ENCODE results near the gene TMCC2.

The TMCC2 gene

DNA sequence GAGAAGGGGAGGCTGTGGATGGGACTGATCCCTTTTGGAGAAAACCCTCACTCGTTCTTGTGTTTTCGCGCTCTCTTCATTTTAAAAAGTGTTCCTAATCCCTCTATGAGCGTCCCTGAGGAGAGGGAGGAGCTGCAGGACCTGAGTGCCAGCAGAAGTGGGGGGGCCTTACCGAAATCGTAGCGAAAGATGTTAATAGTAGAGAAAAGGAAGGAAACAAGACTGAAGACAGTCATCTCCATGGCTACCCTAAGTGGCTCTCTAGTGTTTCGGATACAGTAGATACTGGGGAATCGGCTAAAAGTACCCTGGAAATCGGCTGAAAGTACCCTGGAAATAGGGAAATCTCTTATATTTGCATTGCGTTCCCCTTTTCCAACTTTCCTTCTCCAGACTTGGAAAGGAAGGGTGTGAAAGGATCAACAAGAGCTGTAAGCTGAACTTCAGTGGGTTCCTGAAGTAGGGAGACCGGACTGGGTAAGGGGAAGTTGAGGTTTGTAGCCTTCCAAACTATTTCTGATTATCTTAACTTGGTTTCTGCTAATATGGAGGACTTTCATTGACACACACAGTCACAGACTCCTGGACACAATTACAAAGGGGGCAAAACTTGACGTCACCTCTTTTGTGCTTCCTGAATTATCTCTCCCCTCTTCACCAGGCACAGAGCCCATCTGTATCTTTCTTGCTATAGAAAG lies 15.8 kb upstream of the TMCC2 start:
- H3K27ac ChIP-seq (ENCODE audit: low read depth, low read length): peak overlapping the region; percentile 11; the same call in 1 of the 2 replicates
- H3K4me3 ChIP-seq (ENCODE audit: low read depth, low read length): peak overlapping the region; percentile 94
- H2AFZ ChIP-seq (ENCODE audit: low read length, unreplicated experiment): peak overlapping the region; percentile 99
- no peaks in the 10 kb centered on the region for H3K27me3 ChIP-seq (ENCODE audit: insufficient read depth, low read length)
- H3K79me2 ChIP-seq (ENCODE audit: control insufficient read depth, insufficient read depth, low read length, unreplicated experiment): peaks cover 30% of the 10 kb centered on the region
- H3K36me3 ChIP-seq (ENCODE audit: insufficient read depth, low read length): no peaks in the 10 kb centered on the region
- peaks cover 16% of the 10 kb centered on the region for H3K4me1 ChIP-seq (ENCODE audit: control insufficient read depth, insufficient read depth, low read length, unreplicated experiment)

DNA sequence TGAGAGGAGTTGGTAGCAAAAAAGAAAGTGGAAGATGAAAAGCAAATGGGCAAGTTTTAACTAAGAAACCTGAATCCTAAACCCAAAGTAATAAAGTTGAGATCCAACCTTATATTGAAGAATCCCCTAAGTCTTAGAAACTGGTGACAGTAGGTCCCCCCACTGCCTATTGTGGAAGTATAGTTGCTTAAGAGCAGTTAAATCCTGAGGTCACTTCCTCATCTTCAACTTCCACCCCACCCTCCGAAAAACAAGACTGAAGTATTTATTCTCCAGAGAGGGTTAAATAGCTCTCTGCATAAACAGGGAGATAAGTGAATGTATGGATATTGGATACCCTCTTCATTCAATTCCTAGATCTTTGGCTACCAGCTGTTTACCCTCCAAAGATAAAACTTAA lies 13.0 kb upstream of the TMCC2 start:
- no peaks in the 10 kb centered on the region for H3K27me3 ChIP-seq (ENCODE audit: insufficient read depth, low read length)
- peaks cover 13% of the 10 kb centered on the region for H3K79me2 ChIP-seq (ENCODE audit: control insufficient read depth, insufficient read depth, low read length, unreplicated experiment)
- H3K36me3 ChIP-seq (ENCODE audit: insufficient read depth, low read length): no peaks in the 10 kb centered on the region
- H3K4me3 ChIP-seq (ENCODE audit: low read depth, low read length): no peak overlapping the region
- H3K4me1 ChIP-seq (ENCODE audit: control insufficient read depth, insufficient read depth, low read length, unreplicated experiment): peaks cover 16% of the 10 kb centered on the region
- H3K27ac ChIP-seq (ENCODE audit: low read depth, low read length): no peak overlapping the region
- peak overlapping the region; percentile 77 for H2AFZ ChIP-seq (ENCODE audit: low read length, unreplicated experiment)

DNA sequence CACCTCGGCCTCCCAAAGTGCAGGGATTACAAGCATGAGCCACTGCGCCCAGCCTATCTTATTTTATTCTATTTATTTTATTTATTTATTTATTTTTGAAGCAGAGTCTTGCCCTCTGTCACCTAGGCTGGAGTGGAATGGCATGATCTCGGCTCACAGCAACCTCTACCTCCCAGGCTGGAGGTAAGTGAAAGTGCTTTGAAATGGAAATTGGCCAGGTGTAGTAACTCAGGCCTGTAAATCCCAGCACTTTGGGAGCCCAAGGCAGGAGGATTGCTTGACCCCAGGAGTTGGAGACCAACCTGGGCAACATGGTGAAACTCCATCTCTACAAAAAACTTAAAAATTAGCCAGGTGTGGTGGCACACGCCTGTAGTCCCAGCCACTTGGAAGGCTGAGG lies 11.2 kb upstream of the TMCC2 start:
- H2AFZ ChIP-seq (ENCODE audit: low read length, unreplicated experiment): no peak overlapping the region
- H3K27ac ChIP-seq (ENCODE audit: low read depth, low read length): no peak overlapping the region
- no peaks in the 10 kb centered on the region for H3K79me2 ChIP-seq (ENCODE audit: control insufficient read depth, insufficient read depth, low read length, unreplicated experiment)
- H3K4me3 ChIP-seq (ENCODE audit: low read depth, low read length): no peak overlapping the region
- peaks cover 10% of the 10 kb centered on the region for H3K4me1 ChIP-seq (ENCODE audit: control insufficient read depth, insufficient read depth, low read length, unreplicated experiment)
- H3K36me3 ChIP-seq (ENCODE audit: insufficient read depth, low read length): no peaks in the 10 kb centered on the region
- no peaks in the 10 kb centered on the region for H3K27me3 ChIP-seq (ENCODE audit: insufficient read depth, low read length)

- no peaks in the 10 kb centered on the region for H3K79me2 ChIP-seq (ENCODE audit: control insufficient read depth, insufficient read depth, low read length, unreplicated experiment)
- H3K27me3 ChIP-seq (ENCODE audit: insufficient read depth, low read length): no peaks in the 10 kb centered on the region
- no peak overlapping the region for H3K27ac ChIP-seq (ENCODE audit: low read depth, low read length)
- no peak overlapping the region for H2AFZ ChIP-seq (ENCODE audit: low read length, unreplicated experiment)
- H3K4me1 ChIP-seq (ENCODE audit: control insufficient read depth, insufficient read depth, low read length, unreplicated experiment): peaks cover 10% of the 10 kb centered on the region
- H3K36me3 ChIP-seq (ENCODE audit: insufficient read depth, low read length): no peaks in the 10 kb centered on the region
- no peak overlapping the region for H3K4me3 ChIP-seq (ENCODE audit: low read depth, low read length)
These were observed 10.3 kb upstream of the TMCC2 start for GRCh38 chr1:205217418-205217817.

- H3K4me1 ChIP-seq (ENCODE audit: control insufficient read depth, insufficient read depth, low read length, unreplicated experiment): peaks cover 1% of the 10 kb centered on the region
These were observed 7.3 kb upstream of the TMCC2 start for GRCh38 chr1:205220421-205220820.

GRCh38 chr1:205224736-205225135 lies 3.0 kb upstream of the TMCC2 start:
- no peak overlapping the region for H3K27ac ChIP-seq (ENCODE audit: low read depth, low read length)
- no peak overlapping the region for H2AFZ ChIP-seq (ENCODE audit: low read length, unreplicated experiment)
- peaks cover 9% of the 10 kb centered on the region for H3K4me1 ChIP-seq (ENCODE audit: control insufficient read depth, insufficient read depth, low read length, unreplicated experiment)
- H3K36me3 ChIP-seq (ENCODE audit: insufficient read depth, low read length): no peaks in the 10 kb centered on the region
- no peaks in the 10 kb centered on the region for H3K79me2 ChIP-seq (ENCODE audit: control insufficient read depth, insufficient read depth, low read length, unreplicated experiment)
- no peak overlapping the region for H3K4me3 ChIP-seq (ENCODE audit: low read depth, low read length)
- H3K27me3 ChIP-seq (ENCODE audit: insufficient read depth, low read length): peaks cover 14% of the 10 kb centered on the region

More at GRCh38 chr1:205220421-205220820, 7.3 kb upstream of the TMCC2 start:
- Histone ChIP-seq H3K27ac (ENCODE audit: low read depth, low read length) (no peak overlapping the region), H3K36me3 (ENCODE audit: insufficient read depth, low read length) (no peaks in the 10 kb centered on the region), H3K27me3 (ENCODE audit: insufficient read depth, low read length) (peaks cover 8% of the 10 kb centered on the region), H3K79me2 (ENCODE audit: control insufficient read depth, insufficient read depth, low read length, unreplicated experiment) (no peaks in the 10 kb centered on the region), H3K4me3 (ENCODE audit: low read depth, low read length) (no peak overlapping the region), H2AFZ (ENCODE audit: low read length, unreplicated experiment) (no peak overlapping the region)

- H3K79me2 ChIP-seq (ENCODE audit: control insufficient read depth, insufficient read depth, low read length, unreplicated experiment): no peaks in the 10 kb centered on the region
- H2AFZ ChIP-seq (ENCODE audit: low read length, unreplicated experiment): no peak overlapping the region
These were observed 1.6 kb upstream of the TMCC2 start for GRCh38 chr1:205225901-205226765.

GRCh38 chr1:205226868-205227583 lies 720 bp upstream of the TMCC2 start:
- H2AFZ ChIP-seq (ENCODE audit: low read length, unreplicated experiment): peak overlapping the region; percentile 79
- no peaks in the 10 kb centered on the region for H3K79me2 ChIP-seq (ENCODE audit: control insufficient read depth, insufficient read depth, low read length, unreplicated experiment)
- no peak overlapping the region for H3K27ac ChIP-seq (ENCODE audit: low read depth, low read length)
- peaks cover 9% of the 10 kb centered on the region for H3K4me1 ChIP-seq (ENCODE audit: control insufficient read depth, insufficient read depth, low read length, unreplicated experiment)
- H3K4me3 ChIP-seq (ENCODE audit: low read depth, low read length): peak overlapping the region; percentile 78
- H3K36me3 ChIP-seq (ENCODE audit: insufficient read depth, low read length): no peaks in the 10 kb centered on the region
- H3K27me3 ChIP-seq (ENCODE audit: insufficient read depth, low read length): peaks cover 14% of the 10 kb centered on the region

More at GRCh38 chr1:205225901-205226765, 1.6 kb upstream of the TMCC2 start:
- Histone ChIP-seq H3K27me3 (ENCODE audit: insufficient read depth, low read length) (peaks cover 14% of the 10 kb centered on the region), H3K4me1 (ENCODE audit: control insufficient read depth, insufficient read depth, low read length, unreplicated experiment) (peaks cover 9% of the 10 kb centered on the region), H3K4me3 (ENCODE audit: low read depth, low read length) (no peak overlapping the region), H3K36me3 (ENCODE audit: insufficient read depth, low read length) (no peaks in the 10 kb centered on the region), H3K27ac (ENCODE audit: low read depth, low read length) (no peak overlapping the region)

DNA sequence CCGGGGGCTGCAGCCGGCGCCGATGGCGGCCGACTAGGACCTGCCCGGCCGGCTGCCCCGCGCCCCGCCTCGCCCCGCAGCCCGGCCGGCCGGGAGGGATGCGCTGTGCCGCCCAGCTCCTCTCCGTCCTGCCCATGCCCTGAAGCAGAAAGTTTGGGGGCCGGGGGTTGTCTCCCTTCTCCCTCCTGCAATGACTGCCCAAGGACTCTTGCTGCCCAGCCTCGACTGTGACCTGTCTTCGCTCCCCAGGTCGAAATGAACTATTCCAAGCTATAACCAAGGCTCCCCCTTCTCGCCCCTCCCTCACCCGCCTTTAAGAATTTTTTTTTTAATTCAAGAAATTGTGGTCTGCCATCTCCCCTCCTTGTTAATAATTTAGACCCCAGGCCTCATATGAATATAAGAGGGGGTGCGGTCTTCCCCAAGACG lies 361 bp downstream of the TMCC2 start:
- Histone ChIP-seq H2AFZ (ENCODE audit: low read length, unreplicated experiment) (peak overlapping the region; percentile 95), H3K27me3 (ENCODE audit: insufficient read depth, low read length) (peaks cover 14% of the 10 kb centered on the region), H3K4me3 (ENCODE audit: low read depth, low read length) (peak overlapping the region; percentile 81), H3K79me2 (ENCODE audit: control insufficient read depth, insufficient read depth, low read length, unreplicated experiment) (no peaks in the 10 kb centered on the region), H3K36me3 (ENCODE audit: insufficient read depth, low read length) (no peaks in the 10 kb centered on the region), H3K4me1 (ENCODE audit: control insufficient read depth, insufficient read depth, low read length, unreplicated experiment) (peaks cover 9% of the 10 kb centered on the region), H3K27ac (ENCODE audit: low read depth, low read length) (no peak overlapping the region)

DNA sequence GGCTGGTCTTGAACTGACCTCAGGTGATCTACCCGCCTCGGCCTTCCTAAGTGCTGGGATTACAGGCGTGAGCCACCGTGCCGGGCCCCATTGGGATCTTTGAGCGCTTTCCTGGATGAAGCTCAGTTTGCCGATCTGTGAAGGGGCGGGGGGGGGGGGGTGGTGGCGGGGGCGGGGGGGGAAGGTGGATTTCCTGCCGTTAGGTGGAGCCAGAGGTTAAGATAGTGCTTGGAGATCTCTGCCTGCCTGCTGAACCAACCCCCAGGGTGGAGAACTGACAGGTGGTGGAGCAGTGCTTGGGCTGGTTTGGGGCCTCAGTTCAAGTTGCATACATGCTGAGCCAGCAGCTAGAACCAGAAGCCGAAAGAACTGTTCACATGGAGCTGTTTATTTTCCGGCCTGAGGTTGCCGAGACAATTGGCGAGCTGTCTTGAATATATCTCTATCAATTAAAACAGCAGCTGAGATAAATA lies 1.7 kb downstream of the TMCC2 start:
- Histone ChIP-seq H3K79me2 (ENCODE audit: control insufficient read depth, insufficient read depth, low read length, unreplicated experiment) (no peaks in the 10 kb centered on the region), H3K4me1 (ENCODE audit: control insufficient read depth, insufficient read depth, low read length, unreplicated experiment) (peaks cover 9% of the 10 kb centered on the region), H3K27me3 (ENCODE audit: insufficient read depth, low read length) (peaks cover 14% of the 10 kb centered on the region), H3K4me3 (ENCODE audit: low read depth, low read length) (no peak overlapping the region), H3K36me3 (ENCODE audit: insufficient read depth, low read length) (no peaks in the 10 kb centered on the region), H2AFZ (ENCODE audit: low read length, unreplicated experiment) (no peak overlapping the region), H3K27ac (ENCODE audit: low read depth, low read length) (no peak overlapping the region)

Data from ACC112 (cell line).